ENCODE measurements around the gene HIGD1A.

DNA sequence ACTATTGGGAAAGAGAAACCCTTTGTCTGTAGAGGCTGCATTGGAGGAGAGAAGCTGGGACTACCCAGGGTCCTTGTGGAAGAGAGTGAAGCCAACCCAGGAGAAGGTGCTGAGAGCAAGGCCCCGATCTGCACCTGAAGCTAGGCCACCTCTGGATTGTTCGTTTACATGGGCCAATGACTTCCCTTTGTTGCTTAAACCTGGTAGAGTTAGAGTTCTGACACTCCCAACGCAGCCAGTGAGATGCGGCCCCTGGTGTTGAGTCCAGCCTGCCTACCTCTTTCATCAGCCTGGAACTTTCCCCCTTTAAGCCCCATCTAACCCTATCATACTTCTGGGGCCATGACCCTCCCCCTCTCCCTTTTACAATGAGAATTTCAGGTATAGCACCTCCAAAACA lies 62.0 kb downstream of the HIGD1A start:
- no peak for TF ChIP-seq PPARA (CRISPR knock-in tag; IDR thresholded peaks at IDR 0.05; ENCODE audit: borderline replicate concordance)
- TF ChIP-seq ZFP3 (CRISPR knock-in tag; IDR thresholded peaks at IDR 0.05): no peak
- TF ChIP-seq ZC3H10 (CRISPR knock-in tag; IDR thresholded peaks at IDR 0.05): no peak
- no peak for TF ChIP-seq RARB (CRISPR knock-in tag; IDR thresholded peaks at IDR 0.05)
- no peak for TF ChIP-seq BACH2 (CRISPR knock-in tag; IDR thresholded peaks at IDR 0.05; ENCODE audit: borderline replicate concordance)
- no peak for TF ChIP-seq ISL1 (CRISPR knock-in tag; IDR thresholded peaks at IDR 0.05)
- TF ChIP-seq ZFP30 (CRISPR knock-in tag; IDR thresholded peaks at IDR 0.05): no peak
- no peak for TF ChIP-seq TOX (CRISPR knock-in tag; IDR thresholded peaks at IDR 0.05; ENCODE audit: borderline replicate concordance)
- TF ChIP-seq OSR1 (CRISPR knock-in tag; IDR thresholded peaks at IDR 0.05): no peak
- no peak for TF ChIP-seq SNAI2 (CRISPR knock-in tag; IDR thresholded peaks at IDR 0.05)
- TF ChIP-seq, protein P1, sequence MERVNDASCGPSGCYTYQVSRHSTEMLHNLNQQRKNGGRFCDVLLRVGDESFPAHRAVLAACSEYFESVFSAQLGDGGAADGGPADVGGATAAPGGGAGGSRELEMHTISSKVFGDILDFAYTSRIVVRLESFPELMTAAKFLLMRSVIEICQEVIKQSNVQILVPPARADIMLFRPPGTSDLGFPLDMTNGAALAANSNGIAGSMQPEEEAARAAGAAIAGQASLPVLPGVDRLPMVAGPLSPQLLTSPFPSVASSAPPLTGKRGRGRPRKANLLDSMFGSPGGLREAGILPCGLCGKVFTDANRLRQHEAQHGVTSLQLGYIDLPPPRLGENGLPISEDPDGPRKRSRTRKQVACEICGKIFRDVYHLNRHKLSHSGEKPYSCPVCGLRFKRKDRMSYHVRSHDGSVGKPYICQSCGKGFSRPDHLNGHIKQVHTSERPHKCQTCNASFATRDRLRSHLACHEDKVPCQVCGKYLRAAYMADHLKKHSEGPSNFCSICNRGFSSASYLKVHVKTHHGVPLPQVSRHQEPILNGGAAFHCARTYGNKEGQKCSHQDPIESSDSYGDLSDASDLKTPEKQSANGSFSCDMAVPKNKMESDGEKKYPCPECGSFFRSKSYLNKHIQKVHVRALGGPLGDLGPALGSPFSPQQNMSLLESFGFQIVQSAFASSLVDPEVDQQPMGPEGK (CRISPR knock-in tag; IDR thresholded peaks at IDR 0.05; ENCODE audit: borderline replicate concordance): no peak
- TF ChIP-seq, protein P2, sequence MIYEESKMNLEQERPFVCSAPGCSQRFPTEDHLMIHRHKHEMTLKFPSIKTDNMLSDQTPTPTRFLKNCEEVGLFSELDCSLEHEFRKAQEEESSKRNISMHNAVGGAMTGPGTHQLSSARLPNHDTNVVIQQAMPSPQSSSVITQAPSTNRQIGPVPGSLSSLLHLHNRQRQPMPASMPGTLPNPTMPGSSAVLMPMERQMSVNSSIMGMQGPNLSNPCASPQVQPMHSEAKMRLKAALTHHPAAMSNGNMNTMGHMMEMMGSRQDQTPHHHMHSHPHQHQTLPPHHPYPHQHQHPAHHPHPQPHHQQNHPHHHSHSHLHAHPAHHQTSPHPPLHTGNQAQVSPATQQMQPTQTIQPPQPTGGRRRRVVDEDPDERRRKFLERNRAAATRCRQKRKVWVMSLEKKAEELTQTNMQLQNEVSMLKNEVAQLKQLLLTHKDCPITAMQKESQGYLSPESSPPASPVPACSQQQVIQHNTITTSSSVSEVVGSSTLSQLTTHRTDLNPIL (CRISPR knock-in tag; IDR thresholded peaks at IDR 0.05; ENCODE audit: low read depth): no peak
